AG04450 (cell line): ENCODE results near the gene FOXQ1. TPM values are rescaled to one million over a fixed set of nuclear protein-coding genes. Genes with fewer than 3 reads are reported as not detected.

ENCODE experiments used
- CTCF ChIA-PET: fragments of 300-600, 350-600 bp; formaldehyde crosslinking; extraction: SDS; loops from one replicate; lab custom pipeline; 2022; ENCODE audit warnings: antibody characterized with exemption, inconsistent platforms; lab: Charles Lee
- POLR2A ChIA-PET: fragments of 350-600 bp; formaldehyde crosslinking; extraction: SDS; loops from one replicate; lab custom pipeline; 2021; ENCODE audit warnings: antibody characterized with exemption, inconsistent platforms; lab: Yijun Ruan, JAX
- DNase-seq: peaks from one replicate; pipeline ENCODE4 v3.0.0-alpha.2; 2011; ENCODE audit warnings: low read depth, low spot score
- H3K27ac ChIP-seq: one replicate; pipeline ENCODE4 v1.5.1; 2012; ENCODE audit warnings: low read depth, low read length, control low read depth
- H3K27me3 ChIP-seq: one replicate; pipeline ENCODE4 v1.6.0; 2012; ENCODE audit warnings: low read length; ENCODE audit not compliant: control insufficient read depth, insufficient read depth
- H3K4me3 ChIP-seq: 2 replicates; pipeline ENCODE4 v1.5.1; 2011; ENCODE audit warnings: mild to moderate bottlenecking, low read depth, low read length, control low read depth
- H3K9me3 ChIP-seq: 2 replicates; pipeline ENCODE4 v1.5.1; 2012; ENCODE audit warnings: low read length; ENCODE audit not compliant: control insufficient read depth, insufficient read depth
- polyA plus RNA-seq: library from polyadenylated mRNA; depleted of rRNA; stranded (reverse); fragments of >200 nt; gene quantifications from 2 replicates; pipeline ENCODE4 v1.2.3, GENCODE V29; 2011
- TF ChIP-seq, protein P1 (sequence below): IDR thresholded peaks from 2 replicates; pipeline ENCODE4 v1.5.1; 2011; ENCODE audit warnings: low read depth, low read length, control low read depth, inconsistent platforms

Gene FOXQ1
- polyA plus RNA-seq, 1 experiment = 0.07 TPM

DNA sequence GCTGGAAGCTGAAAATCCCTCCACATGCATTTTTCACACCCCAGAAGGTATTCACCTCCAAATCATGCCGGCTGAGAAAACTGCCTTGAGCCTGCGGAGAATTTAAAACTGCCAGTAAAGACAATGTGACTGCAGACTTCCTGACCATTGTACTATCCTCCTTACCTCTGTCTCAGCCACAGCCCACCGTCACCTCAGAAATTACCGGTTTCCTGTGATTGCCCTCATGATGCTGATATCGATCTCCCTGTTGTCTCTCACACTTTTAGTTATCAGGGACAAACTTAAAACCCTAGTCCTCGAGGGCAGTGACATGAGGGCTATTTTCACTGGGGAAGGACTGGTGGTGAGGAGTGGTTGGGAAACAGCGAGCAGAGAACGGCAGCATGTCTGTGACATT lies 30.2 kb upstream of the FOXQ1 start:
- Histone ChIP-seq H3K4me3 (no peak overlapping the region), H3K9me3 (no peaks in the 10 kb centered on the region; the same call in 1 of the 2 replicates), H3K27ac (no peak overlapping the region), H3K27me3 (peaks cover 3% of the 10 kb centered on the region)
- ChIA-PET CTCF (no interaction called here), POLR2A (no interaction called here)
- no peak for DNase-seq
- TF ChIP-seq, protein P1, sequence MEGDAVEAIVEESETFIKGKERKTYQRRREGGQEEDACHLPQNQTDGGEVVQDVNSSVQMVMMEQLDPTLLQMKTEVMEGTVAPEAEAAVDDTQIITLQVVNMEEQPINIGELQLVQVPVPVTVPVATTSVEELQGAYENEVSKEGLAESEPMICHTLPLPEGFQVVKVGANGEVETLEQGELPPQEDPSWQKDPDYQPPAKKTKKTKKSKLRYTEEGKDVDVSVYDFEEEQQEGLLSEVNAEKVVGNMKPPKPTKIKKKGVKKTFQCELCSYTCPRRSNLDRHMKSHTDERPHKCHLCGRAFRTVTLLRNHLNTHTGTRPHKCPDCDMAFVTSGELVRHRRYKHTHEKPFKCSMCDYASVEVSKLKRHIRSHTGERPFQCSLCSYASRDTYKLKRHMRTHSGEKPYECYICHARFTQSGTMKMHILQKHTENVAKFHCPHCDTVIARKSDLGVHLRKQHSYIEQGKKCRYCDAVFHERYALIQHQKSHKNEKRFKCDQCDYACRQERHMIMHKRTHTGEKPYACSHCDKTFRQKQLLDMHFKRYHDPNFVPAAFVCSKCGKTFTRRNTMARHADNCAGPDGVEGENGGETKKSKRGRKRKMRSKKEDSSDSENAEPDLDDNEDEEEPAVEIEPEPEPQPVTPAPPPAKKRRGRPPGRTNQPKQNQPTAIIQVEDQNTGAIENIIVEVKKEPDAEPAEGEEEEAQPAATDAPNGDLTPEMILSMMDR = no peak

DNA sequence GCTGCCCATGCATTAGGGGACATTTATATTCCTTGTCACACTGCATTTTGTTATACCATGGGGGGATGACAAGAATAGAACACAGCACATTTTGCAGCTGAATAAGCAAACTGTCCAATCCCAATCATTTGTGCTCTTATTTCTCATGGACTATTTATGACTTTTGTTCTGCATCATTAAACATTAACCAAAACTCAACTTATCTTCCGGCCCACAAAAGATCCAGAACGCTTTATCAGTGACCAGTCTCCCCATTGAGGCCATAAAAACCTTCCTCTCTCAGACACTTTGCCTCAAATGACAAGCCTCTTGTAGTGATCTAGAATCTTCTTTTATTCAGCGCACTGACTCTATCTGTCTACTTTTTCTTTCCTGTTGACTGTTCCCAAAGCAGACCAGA lies 28.4 kb upstream of the FOXQ1 start:
- no peaks in the 10 kb centered on the region; the same call in 1 of the 2 replicates for H3K9me3 ChIP-seq
- DNase-seq = no peak
- H3K27ac ChIP-seq = no peak overlapping the region
- TF ChIP-seq, protein P1 = no peak
- H3K27me3 ChIP-seq = peaks cover 3% of the 10 kb centered on the region
- ChIA-PET CTCF (no interaction called here), POLR2A (no interaction called here)
- H3K4me3 ChIP-seq = no peak overlapping the region

DNA sequence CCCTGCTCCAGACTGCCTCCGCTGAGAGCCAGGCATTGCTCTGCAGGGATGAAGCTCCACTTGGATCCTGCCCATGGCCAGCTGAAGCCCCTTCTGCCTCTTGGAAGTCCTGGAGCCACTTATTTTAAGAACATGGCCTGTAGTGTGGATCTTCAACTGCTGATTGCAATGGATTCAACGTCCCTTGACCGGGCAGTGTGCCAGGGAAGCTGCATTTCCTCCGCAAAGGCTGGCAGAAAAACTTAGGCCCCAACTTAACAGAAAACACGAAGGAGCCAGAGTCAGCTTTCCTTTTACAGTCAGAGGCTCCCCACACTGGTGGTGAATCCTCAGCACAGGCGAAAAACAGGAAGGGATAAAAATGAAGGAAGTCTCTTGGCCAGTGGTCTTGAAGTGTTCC lies 26.3 kb upstream of the FOXQ1 start:
- H3K4me3 ChIP-seq = no peak overlapping the region
- no peak for DNase-seq
- ChIA-PET POLR2A (interaction anchor here (0.6 kb wide), 1 partner anchor 41 kb away, joined by 5 read pairs; no protein-coding TSS in a partner anchor), CTCF (no interaction called here)
- peak overlapping the region; percentile 47 for H3K27ac ChIP-seq
- H3K27me3 ChIP-seq = no peaks in the 10 kb centered on the region
- no peaks in the 10 kb centered on the region; the same call in 1 of the 2 replicates for H3K9me3 ChIP-seq
- TF ChIP-seq, protein P1 = no peak

DNA sequence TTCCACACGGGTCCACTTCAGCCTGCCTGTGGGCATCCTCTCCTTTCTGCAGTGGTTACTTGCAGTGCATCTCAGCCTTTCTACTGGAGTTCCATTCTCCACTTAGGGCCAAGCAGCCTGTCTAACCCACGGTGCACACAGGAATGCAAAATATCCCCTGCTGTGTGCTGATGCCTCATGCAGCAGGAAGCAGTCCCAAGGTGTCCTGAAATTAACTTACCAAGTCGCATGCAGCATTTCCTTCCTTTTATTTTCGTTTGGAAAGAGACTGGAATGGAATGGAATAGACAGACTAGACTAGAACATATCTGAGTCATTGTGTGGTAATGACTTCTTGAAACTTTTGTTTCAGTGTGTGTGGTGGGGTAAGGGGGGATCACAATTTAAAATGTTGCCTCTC lies 25.9 kb upstream of the FOXQ1 start:
- CTCF ChIA-PET = no interaction called here

DNA sequence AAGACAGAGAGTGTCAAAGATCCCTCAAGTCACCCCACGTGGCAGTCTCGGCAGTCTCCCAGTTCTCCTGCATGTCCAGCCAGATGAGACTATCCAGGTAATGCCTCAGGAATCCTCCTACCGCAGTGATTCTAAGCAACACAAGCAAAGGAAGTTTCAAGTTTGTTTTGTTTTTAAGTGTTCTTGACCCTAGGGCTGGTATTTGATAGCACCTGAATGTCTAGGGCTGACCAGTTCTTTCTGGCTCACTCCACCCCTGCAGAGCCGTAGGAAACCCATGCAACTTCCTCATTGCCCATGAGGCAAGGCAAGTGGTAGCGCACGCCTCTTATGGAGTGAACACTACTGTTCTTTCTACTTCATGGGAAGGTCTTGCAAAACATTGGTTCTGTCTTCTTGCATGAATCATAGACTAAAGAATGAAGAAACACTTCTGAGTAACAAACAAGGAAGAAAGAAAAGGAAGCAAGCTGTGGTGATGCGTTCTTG lies 24.8 kb upstream of the FOXQ1 start:
- TF ChIP-seq, protein P1 = no peak
- peak; percentile 63 for DNase-seq
- peak overlapping the region; percentile 49 for H3K27ac ChIP-seq
- CTCF ChIA-PET = no interaction called here
- H3K4me3 ChIP-seq = no peak overlapping the region
- no peaks in the 10 kb centered on the region; the same call in 1 of the 2 replicates for H3K9me3 ChIP-seq
- no peaks in the 10 kb centered on the region for H3K27me3 ChIP-seq
- POLR2A ChIA-PET = no interaction called here

More for the DNA sequence above, 25.9 kb upstream of the FOXQ1 start:
- POLR2A ChIA-PET = interaction anchor here (0.6 kb wide), 1 partner anchor 41 kb away, joined by 5 read pairs; no protein-coding TSS in a partner anchor
- no peaks in the 10 kb centered on the region for H3K27me3 ChIP-seq
- H3K27ac ChIP-seq = peak overlapping the region; percentile 48
- TF ChIP-seq, protein P1 = no peak
- H3K9me3 ChIP-seq = no peaks in the 10 kb centered on the region; the same call in 1 of the 2 replicates
- no peak for DNase-seq
- no peak overlapping the region for H3K4me3 ChIP-seq
